Progenitor cell of endocrine pancreas (in vitro differentiated cells): ENCODE measurements around the gene AVPI1. TPM values are rescaled to one million over a fixed set of nuclear protein-coding genes. Genes with fewer than 3 reads are reported as not detected.
"Not testable (repeated sequence)": the region's sequence is repeated elsewhere in the genome, so short reads cannot be mapped to it uniquely, and the experiment has no call there.

Experiments used
- DNase-seq: peaks from one replicate; pipeline ENCODE4 v3.0.0; 2021; ENCODE audit warnings: low spot score; ENCODE audit not compliant: unreplicated experiment
- H3K27ac Mint-ChIP-seq: 2 replicates; pipeline ENCODE4 v1.8.0; 2021; ENCODE audit warnings: mild to moderate bottlenecking, moderate library complexity, mixed read lengths
- H3K27me3 Mint-ChIP-seq: 2 replicates; pipeline ENCODE4 v1.8.0; 2021; ENCODE audit warnings: mixed read lengths
- H3K36me3 Mint-ChIP-seq: 2 replicates; pipeline ENCODE4 v1.8.0; 2022; ENCODE audit warnings: mixed read lengths; ENCODE audit not compliant: insufficient read depth
- H3K4me1 Mint-ChIP-seq: 2 replicates; pipeline ENCODE4 v1.8.0; 2021; ENCODE audit warnings: low read depth, mixed read lengths
- H3K4me3 Mint-ChIP-seq: 2 replicates; pipeline ENCODE4 v1.8.0; 2021; ENCODE audit warnings: low read depth, mild to moderate bottlenecking, moderate library complexity, mixed read lengths
- H3K9me3 Mint-ChIP-seq: 2 replicates; pipeline ENCODE4 v1.8.0; 2021; ENCODE audit warnings: low read depth, mixed read lengths
- total RNA-seq: library from RNA; stranded (reverse); gene quantifications from 2 replicates; pipeline ENCODE4 v1.2.1, GENCODE V29; 2021
- TF ChIP-seq, protein P1 (sequence below): fragments of 200-600 bp; sonication (generic); IDR thresholded peaks from one replicate; pipeline ENCODE4 v1.5.0; 2021; ENCODE audit warnings: antibody characterized with exemption, mild to moderate bottlenecking; ENCODE audit not compliant: unreplicated experiment

AVPI1 gene
- total RNA-seq, 1 donor from 2014 or later = 4.3 TPM

DNA sequence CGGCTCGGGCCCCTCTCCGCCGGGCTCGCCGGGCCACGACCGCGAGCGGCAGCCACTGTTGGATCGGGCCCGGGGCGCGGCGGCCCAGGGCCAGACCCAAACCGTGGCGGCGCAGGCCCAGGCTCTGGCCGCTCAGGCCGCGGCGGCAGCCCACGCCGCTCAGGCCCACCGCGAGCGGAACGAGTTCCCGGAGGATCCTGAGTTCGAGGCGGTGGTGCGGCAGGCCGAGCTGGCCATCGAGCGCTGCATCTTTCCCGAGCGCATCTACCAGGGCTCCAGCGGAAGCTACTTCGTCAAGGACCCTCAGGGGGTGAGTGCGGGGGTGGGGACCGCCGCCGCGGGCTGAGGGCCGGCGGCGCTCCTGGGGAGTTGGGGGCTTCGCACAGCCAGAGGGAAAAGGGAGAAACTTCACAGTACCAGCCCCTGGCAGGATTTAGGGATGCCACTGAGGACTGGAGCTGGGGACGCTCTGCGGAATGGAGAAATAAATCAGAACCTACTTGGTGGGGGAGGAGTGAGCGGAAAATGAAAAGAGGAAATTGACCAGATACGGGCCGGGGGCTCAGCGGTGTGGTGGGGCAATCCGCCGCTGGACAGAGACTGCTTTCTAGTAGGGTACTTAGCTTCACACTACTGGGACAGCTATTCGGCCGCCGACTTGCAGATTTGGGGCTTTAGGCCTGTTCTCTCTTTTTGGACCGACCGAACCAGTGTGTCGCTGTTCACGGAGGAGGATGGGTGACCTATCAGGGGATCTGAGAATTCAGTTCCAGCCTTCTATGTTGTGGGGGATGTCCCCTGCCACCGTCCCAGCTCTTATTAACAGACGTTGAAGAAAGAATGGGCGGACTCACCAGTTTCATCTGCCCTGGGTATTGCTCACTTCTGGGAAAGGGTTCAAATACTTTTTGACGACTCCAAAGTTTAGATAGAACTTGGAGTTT lies 45.9 kb downstream of the AVPI1 start:
- H3K36me3 Mint-ChIP-seq = peaks cover 7% of the 10 kb centered on the region
- no peaks in the 10 kb centered on the region for H3K27me3 Mint-ChIP-seq
- TF ChIP-seq, protein P1, sequence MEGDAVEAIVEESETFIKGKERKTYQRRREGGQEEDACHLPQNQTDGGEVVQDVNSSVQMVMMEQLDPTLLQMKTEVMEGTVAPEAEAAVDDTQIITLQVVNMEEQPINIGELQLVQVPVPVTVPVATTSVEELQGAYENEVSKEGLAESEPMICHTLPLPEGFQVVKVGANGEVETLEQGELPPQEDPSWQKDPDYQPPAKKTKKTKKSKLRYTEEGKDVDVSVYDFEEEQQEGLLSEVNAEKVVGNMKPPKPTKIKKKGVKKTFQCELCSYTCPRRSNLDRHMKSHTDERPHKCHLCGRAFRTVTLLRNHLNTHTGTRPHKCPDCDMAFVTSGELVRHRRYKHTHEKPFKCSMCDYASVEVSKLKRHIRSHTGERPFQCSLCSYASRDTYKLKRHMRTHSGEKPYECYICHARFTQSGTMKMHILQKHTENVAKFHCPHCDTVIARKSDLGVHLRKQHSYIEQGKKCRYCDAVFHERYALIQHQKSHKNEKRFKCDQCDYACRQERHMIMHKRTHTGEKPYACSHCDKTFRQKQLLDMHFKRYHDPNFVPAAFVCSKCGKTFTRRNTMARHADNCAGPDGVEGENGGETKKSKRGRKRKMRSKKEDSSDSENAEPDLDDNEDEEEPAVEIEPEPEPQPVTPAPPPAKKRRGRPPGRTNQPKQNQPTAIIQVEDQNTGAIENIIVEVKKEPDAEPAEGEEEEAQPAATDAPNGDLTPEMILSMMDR = no peak
- no peaks in the 10 kb centered on the region for H3K9me3 Mint-ChIP-seq
- peak overlapping the region; percentile 94 for H3K27ac Mint-ChIP-seq
- H3K4me3 Mint-ChIP-seq = peak overlapping the region; percentile 94
- DNase-seq = peak; percentile 23
- H3K4me1 Mint-ChIP-seq = peaks cover 11% of the 10 kb centered on the region

DNA sequence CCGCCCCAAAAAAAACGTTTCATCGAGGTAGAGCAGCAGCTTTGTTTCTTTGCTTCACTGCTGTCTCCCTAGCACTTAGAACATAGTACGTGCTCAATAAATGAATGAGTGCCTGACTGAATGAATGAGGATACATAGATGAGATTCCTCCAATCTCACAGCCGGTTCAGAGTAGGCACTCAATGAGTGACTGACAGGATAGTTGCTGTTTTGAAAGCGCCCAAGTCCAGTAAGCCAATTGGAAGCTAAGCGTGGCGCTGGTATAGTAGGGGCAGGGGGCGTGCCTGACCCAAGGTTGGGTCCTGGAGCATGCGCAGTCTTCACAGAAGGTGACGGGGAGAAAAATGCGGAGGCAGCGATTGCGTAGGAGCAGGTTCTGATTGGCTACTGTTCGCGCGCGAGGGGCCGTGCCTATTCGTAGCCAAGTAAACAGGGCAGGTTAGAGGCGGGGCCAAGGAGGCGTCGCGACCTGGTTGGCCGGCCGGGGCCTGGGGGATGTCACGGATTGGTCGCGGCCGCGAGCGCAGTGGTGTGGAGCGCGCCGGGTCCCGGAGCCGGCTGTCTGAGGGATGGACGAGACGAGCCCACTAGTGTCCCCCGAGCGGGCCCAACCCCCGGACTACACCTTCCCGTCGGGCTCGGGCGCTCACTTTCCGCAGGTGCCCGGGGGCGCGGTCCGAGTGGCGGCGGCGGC lies 46.7 kb downstream of the AVPI1 start, which contains the start of gene PI4K2A:
Gene PI4K2A, plus strand, starts transcription at position 498 of the 694 bp plus-strand sequence. Its CDS starts 72 bp downstream, at position 570.
- H3K4me3 Mint-ChIP-seq = peak within 1 kb of the TSS; percentile 94
- no peaks in the 10 kb centered on the region for H3K9me3 Mint-ChIP-seq
- peak; percentile 99 for DNase-seq
- H3K27ac Mint-ChIP-seq = peak within 1 kb of the TSS; percentile 94
- TF ChIP-seq, protein P1 = no peak
- H3K36me3 Mint-ChIP-seq = peaks cover 5% of the 10 kb centered on the region
- H3K27me3 Mint-ChIP-seq = no peaks in the 10 kb centered on the region
- peaks cover 11% of the 10 kb centered on the region for H3K4me1 Mint-ChIP-seq

DNA sequence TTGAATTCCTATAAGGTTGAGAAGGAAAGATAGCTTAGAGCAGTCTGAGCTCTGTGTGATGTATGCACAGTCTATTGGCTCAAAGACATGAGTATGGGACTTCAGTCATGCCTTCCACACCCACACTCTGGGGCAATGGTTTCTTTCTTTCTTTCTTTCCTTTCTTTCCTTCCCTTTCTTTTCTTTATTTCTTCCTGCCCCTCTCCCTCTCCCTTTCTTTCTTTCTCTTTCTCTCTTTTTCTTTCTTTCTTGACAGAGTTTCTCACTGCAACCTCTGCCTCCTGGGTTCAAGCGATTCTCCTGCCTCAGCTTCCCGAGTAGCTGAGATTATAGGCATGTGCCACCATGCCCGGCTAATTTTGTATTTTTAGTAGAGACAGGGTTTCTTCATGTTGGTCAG lies 48.0 kb downstream of the AVPI1 start:
- H3K9me3 Mint-ChIP-seq, H3K4me3 Mint-ChIP-seq, H3K36me3 Mint-ChIP-seq, H3K27me3 Mint-ChIP-seq, DNase-seq: not testable (repeated sequence)
- peaks cover 11% of the 10 kb centered on the region for H3K4me1 Mint-ChIP-seq
- H3K27ac Mint-ChIP-seq = peak overlapping the region; percentile 85

DNA sequence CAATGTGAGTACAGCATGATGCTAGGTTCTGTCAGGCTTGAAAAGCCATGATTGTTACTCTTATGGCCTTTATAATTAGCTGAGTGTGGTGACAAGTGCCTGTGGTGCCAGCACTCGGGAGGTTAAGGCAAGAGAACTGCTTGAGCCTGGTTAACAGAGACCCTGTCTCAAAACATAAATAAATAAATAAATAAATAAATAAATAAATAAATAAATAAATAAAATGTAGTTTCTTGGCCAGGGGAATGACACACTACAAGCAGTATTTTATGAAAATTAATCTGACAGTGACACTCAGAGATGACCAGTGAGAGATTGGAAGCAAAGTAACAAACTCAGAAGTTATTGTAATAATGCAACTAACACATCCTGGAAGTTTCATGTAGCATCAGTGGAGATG lies 51.5 kb downstream of the AVPI1 start:
- Mint-ChIP-seq H3K4me3 (no peak overlapping the region), H3K36me3 (no peaks in the 10 kb centered on the region), H3K27me3 (no peaks in the 10 kb centered on the region), H3K4me1 (peaks cover 12% of the 10 kb centered on the region), H3K9me3 (no peaks in the 10 kb centered on the region), H3K27ac (no peak overlapping the region)
- TF ChIP-seq, protein P1 = no peak
- DNase-seq = no peak

DNA sequence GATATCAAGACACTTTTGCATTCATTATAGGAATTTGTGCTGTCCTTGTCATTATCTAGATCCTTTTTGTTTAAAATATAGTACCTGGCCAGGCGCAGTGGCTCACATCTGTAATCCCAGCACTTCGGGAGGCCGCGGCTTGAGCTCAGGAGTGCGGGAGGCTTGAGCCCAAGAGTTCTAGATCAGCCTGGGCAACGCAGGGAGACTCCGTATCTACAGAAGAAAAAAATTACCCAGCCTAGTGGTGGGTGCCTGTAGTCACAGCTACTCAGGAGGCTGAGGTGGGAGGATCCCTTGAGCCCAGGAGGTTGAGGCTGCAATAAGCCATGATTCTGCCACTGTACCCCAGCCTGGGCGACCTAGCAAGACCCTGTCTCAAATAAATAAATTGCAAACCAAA lies 53.1 kb downstream of the AVPI1 start:
- no peak for DNase-seq
- TF ChIP-seq, protein P1 = peak; percentile 37

More for the DNA sequence above, 53.1 kb downstream of the AVPI1 start:
- H3K36me3 Mint-ChIP-seq = no peaks in the 10 kb centered on the region
- H3K9me3 Mint-ChIP-seq = no peaks in the 10 kb centered on the region
- peak overlapping the region; percentile 98 for H3K4me3 Mint-ChIP-seq
- no peaks in the 10 kb centered on the region for H3K27me3 Mint-ChIP-seq
- H3K27ac Mint-ChIP-seq = peak overlapping the region; percentile 95
- H3K4me1 Mint-ChIP-seq = peaks cover 12% of the 10 kb centered on the region
